Karpas-422 (cell line): ENCODE measurements around the gene HDAC4. TPM values are rescaled to one million over a fixed set of nuclear protein-coding genes. Genes with fewer than 3 reads are reported as not detected.
A peak's percentile ranks its signal among the peaks of the same experiment; 100 is the strongest.

Experiments used
- DNase-seq: peaks from one replicate; pipeline ENCODE4 v3.0.0-alpha.2; 2015
- H2AFZ ChIP-seq: fragments of 200-600 bp; sonication (generic); 2 replicates; pipeline ENCODE4 v1.6.1; 2014; ENCODE audit warnings: antibody characterized with exemption, low read length, mixed read lengths
- H3K27ac ChIP-seq: fragments of 200-600 bp; sonication (generic); 2 replicates; pipeline ENCODE4 v1.5.1; 2014; ENCODE audit warnings: mild to moderate bottlenecking, low read length, moderate library complexity
- H3K27me3 ChIP-seq: fragments of 200-600 bp; sonication (generic); 2 replicates; pipeline ENCODE4 v1.6.1; 2014; ENCODE audit warnings: low read length, mixed read lengths
- H3K36me3 ChIP-seq: fragments of 200-600 bp; sonication (generic); 2 replicates; pipeline ENCODE4 v1.6.1; 2014; ENCODE audit warnings: low read length, mixed read lengths; ENCODE audit not compliant: insufficient read depth
- H3K4me1 ChIP-seq: fragments of 200-600 bp; sonication (generic); 2 replicates; pipeline ENCODE4 v1.6.1; 2014; ENCODE audit warnings: mild to moderate bottlenecking, low read length, mixed read lengths
- H3K4me2 ChIP-seq: fragments of 200-600 bp; sonication (generic); 2 replicates; pipeline ENCODE4 v1.6.1; 2014; ENCODE audit warnings: low read length, low read depth, mild to moderate bottlenecking; ENCODE audit not compliant: poor library complexity, severe bottlenecking
- H3K4me3 ChIP-seq: fragments of 200-600 bp; sonication (generic); 2 replicates; pipeline ENCODE4 v1.5.1; 2014; ENCODE audit warnings: mild to moderate bottlenecking, antibody characterized with exemption, low read length, mixed read lengths
- H3K79me2 ChIP-seq: fragments of 200-600 bp; sonication (generic); 2 replicates; pipeline ENCODE4 v1.6.1; 2014; ENCODE audit warnings: mild to moderate bottlenecking, low read length, mixed read lengths
- H3K9ac ChIP-seq: fragments of 200-600 bp; sonication (generic); 2 replicates; pipeline ENCODE4 v1.6.0; 2014; ENCODE audit warnings: low read length
- H3K9me2 ChIP-seq: fragments of 200-600 bp; sonication (generic), shearing (Covaris generic); replicated peaks from 2 replicates; pipeline ENCODE4 v1.6.0; 2014; ENCODE audit warnings: mild to moderate bottlenecking, low read length, moderate library complexity; ENCODE audit not compliant: insufficient read depth
- H3K9me3 ChIP-seq: fragments of 300-700, 200-600 bp; sonication (generic); 2 replicates; pipeline ENCODE4 v1.6.1; 2014; ENCODE audit warnings: low read length, mixed read lengths
- H4K20me1 ChIP-seq: fragments of 200-600 bp; sonication (generic); 2 replicates; pipeline ENCODE4 v1.6.1; 2014; ENCODE audit warnings: mild to moderate bottlenecking, antibody characterized with exemption, low read length, low read depth; ENCODE audit not compliant: insufficient read depth
- total RNA-seq: library from RNA; depleted of rRNA; stranded (reverse); fragments of >200 nt; shearing (Covaris generic); gene quantifications from 2 replicates; pipeline ENCODE4 v1.2.3, GENCODE V29; 2014; ENCODE audit warnings: low replicate concordance

The HDAC4 gene
- total RNA-seq, 1 experiment from 2014 or later = 8.5 TPM

- no peaks in the 10 kb centered on the region for H3K9me2 ChIP-seq
- no peaks in the 10 kb centered on the region for H3K36me3 ChIP-seq
- no peak overlapping the region for H3K27ac ChIP-seq
- peaks cover 61% of the 10 kb centered on the region for H4K20me1 ChIP-seq
- H3K9ac ChIP-seq = no peak overlapping the region
- no peak overlapping the region for H2AFZ ChIP-seq
- peaks cover 4% of the 10 kb centered on the region for H3K4me1 ChIP-seq
- H3K4me2 ChIP-seq = no peak overlapping the region
- no peaks in the 10 kb centered on the region for H3K9me3 ChIP-seq
- DNase-seq = no peak
- H3K4me3 ChIP-seq = no peak overlapping the region
- H3K27me3 ChIP-seq = no peaks in the 10 kb centered on the region
- H3K79me2 ChIP-seq = no peaks in the 10 kb centered on the region
Observed at GRCh38 chr2:239375278-239376061, 25.4 kb downstream of the HDAC4 start.

GRCh38 chr2:239374896-239375277 lies 25.9 kb downstream of the HDAC4 start:
- Histone ChIP-seq H3K27me3 (no peaks in the 10 kb centered on the region), H3K4me1 (peaks cover 7% of the 10 kb centered on the region), H3K27ac (no peak overlapping the region), H2AFZ (no peak overlapping the region), H3K9ac (no peak overlapping the region), H3K4me3 (no peak overlapping the region), H3K4me2 (no peak overlapping the region), H3K9me2 (no peaks in the 10 kb centered on the region), H3K79me2 (no peaks in the 10 kb centered on the region), H4K20me1 (peaks cover 63% of the 10 kb centered on the region), H3K9me3 (no peaks in the 10 kb centered on the region), H3K36me3 (no peaks in the 10 kb centered on the region)
- DNase-seq = no peak

- Histone ChIP-seq H3K9me2 (no peaks in the 10 kb centered on the region), H3K27me3 (no peaks in the 10 kb centered on the region), H3K9ac (no peak overlapping the region), H3K4me1 (peaks cover 16% of the 10 kb centered on the region), H3K9me3 (no peaks in the 10 kb centered on the region), H2AFZ (no peak overlapping the region), H3K27ac (no peak overlapping the region), H3K4me2 (no peak overlapping the region), H3K36me3 (no peaks in the 10 kb centered on the region), H3K4me3 (no peak overlapping the region), H3K79me2 (no peaks in the 10 kb centered on the region), H4K20me1 (peaks cover 62% of the 10 kb centered on the region)
- DNase-seq = no peak
Observed at GRCh38 chr2:239372835-239373234, 28.0 kb downstream of the HDAC4 start.

- H3K4me3 ChIP-seq = no peak overlapping the region
- no peaks in the 10 kb centered on the region for H3K9me2 ChIP-seq
- peaks cover 16% of the 10 kb centered on the region for H3K4me1 ChIP-seq
- no peak overlapping the region for H2AFZ ChIP-seq
- H3K79me2 ChIP-seq = no peaks in the 10 kb centered on the region
- no peak for DNase-seq
- H4K20me1 ChIP-seq = peaks cover 60% of the 10 kb centered on the region
- no peak overlapping the region for H3K4me2 ChIP-seq
- no peaks in the 10 kb centered on the region for H3K27me3 ChIP-seq
- H3K9me3 ChIP-seq = no peaks in the 10 kb centered on the region
- H3K36me3 ChIP-seq = no peaks in the 10 kb centered on the region
- no peak overlapping the region for H3K9ac ChIP-seq
- H3K27ac ChIP-seq = no peak overlapping the region
Observed at GRCh38 chr2:239371726-239372686, 28.8 kb downstream of the HDAC4 start.

GRCh38 chr2:239370876-239371725 lies 29.7 kb downstream of the HDAC4 start:
- Histone ChIP-seq H3K4me2 (no peak overlapping the region), H2AFZ (no peak overlapping the region), H4K20me1 (peaks cover 60% of the 10 kb centered on the region), H3K27ac (no peak overlapping the region), H3K79me2 (no peaks in the 10 kb centered on the region), H3K4me1 (peaks cover 16% of the 10 kb centered on the region), H3K36me3 (no peaks in the 10 kb centered on the region), H3K27me3 (no peaks in the 10 kb centered on the region), H3K9me3 (no peaks in the 10 kb centered on the region), H3K4me3 (no peak overlapping the region), H3K9ac (no peak overlapping the region), H3K9me2 (no peaks in the 10 kb centered on the region)
- no peak for DNase-seq

- Histone ChIP-seq H3K9ac (no peak overlapping the region), H3K27ac (no peak overlapping the region), H4K20me1 (peaks cover 55% of the 10 kb centered on the region), H2AFZ (no peak overlapping the region), H3K27me3 (no peaks in the 10 kb centered on the region), H3K79me2 (no peaks in the 10 kb centered on the region), H3K9me2 (no peaks in the 10 kb centered on the region), H3K36me3 (no peaks in the 10 kb centered on the region), H3K9me3 (no peaks in the 10 kb centered on the region), H3K4me2 (peak overlapping the region; percentile 40), H3K4me1 (peaks cover 16% of the 10 kb centered on the region), H3K4me3 (no peak overlapping the region)
- no peak for DNase-seq
Observed at GRCh38 chr2:239370403-239370802, 30.4 kb downstream of the HDAC4 start.

- Histone ChIP-seq H3K4me3 (no peak overlapping the region), H3K9me3 (no peaks in the 10 kb centered on the region), H4K20me1 (peaks cover 55% of the 10 kb centered on the region), H3K9ac (no peak overlapping the region), H3K4me1 (peaks cover 16% of the 10 kb centered on the region), H3K27ac (no peak overlapping the region), H3K36me3 (no peaks in the 10 kb centered on the region), H2AFZ (no peak overlapping the region), H3K9me2 (no peaks in the 10 kb centered on the region), H3K4me2 (peak overlapping the region; percentile 40), H3K27me3 (no peaks in the 10 kb centered on the region), H3K79me2 (no peaks in the 10 kb centered on the region)
- DNase-seq = peak; percentile 61
Observed at GRCh38 chr2:239369631-239370161, 31.1 kb downstream of the HDAC4 start.
